Tibial nerve (tissue), 4 donors: ENCODE results near the gene TLCD2.

Experiments
- EP300 ChIP-seq, 2 donors: sonication (generic); formaldehyde crosslinking; IDR thresholded peaks; one replicate each; pipeline ENCODE4 v1.6.1; 2017; ENCODE audit warnings: antibody characterized with exemption in 2 of 2, mild to moderate bottlenecking in 1 of 2
- POLR2A ChIP-seq, 2 donors: fragments of 450-650 bp; IDR thresholded peaks; one replicate each; pipeline ENCODE4 v1.6.1; 2017; ENCODE audit warnings: antibody characterized with exemption in 2 of 2, mild to moderate bottlenecking in 2 of 2, moderate library complexity in 2 of 2
- TF ChIP-seq, protein P1 (sequence below), 5 experiments: fragments of 200-600 bp in 3 of 5; fragments of 450-650 bp in 2 of 5; sonication (generic) in 3 of 5; IDR thresholded peaks; one replicate each; pipeline ENCODE4 v1.5.1; 2016 to 2019; ENCODE audit warnings: antibody characterized with exemption in 5 of 5, mild to moderate bottlenecking in 3 of 5, moderate library complexity in 2 of 5

DNA sequence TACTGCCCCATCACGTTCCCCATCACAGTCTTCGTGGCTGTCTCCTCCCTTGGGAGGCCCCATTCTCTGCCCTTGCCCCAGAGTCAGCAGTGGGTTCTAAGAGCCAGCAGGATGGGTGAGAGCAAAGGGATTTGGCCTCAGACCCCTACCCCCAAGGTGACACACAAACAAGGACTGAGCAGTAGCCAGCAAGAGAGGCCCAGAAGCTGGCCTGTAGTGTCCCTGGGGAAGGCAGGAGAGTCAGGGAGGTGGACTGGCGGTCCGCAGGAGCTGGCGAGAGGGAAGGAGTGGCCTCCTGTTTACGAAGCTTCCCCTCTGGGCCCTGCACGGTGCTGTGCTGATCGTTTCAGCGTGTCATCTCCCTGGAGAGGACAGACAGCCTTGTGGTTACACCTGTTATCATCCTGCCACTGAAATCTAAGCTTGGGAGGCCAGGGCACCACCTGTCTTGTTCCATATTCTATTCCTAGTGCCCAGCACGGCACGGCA, 22.7 kb upstream of the TLCD2 start:
- TF ChIP-seq, protein P1, sequence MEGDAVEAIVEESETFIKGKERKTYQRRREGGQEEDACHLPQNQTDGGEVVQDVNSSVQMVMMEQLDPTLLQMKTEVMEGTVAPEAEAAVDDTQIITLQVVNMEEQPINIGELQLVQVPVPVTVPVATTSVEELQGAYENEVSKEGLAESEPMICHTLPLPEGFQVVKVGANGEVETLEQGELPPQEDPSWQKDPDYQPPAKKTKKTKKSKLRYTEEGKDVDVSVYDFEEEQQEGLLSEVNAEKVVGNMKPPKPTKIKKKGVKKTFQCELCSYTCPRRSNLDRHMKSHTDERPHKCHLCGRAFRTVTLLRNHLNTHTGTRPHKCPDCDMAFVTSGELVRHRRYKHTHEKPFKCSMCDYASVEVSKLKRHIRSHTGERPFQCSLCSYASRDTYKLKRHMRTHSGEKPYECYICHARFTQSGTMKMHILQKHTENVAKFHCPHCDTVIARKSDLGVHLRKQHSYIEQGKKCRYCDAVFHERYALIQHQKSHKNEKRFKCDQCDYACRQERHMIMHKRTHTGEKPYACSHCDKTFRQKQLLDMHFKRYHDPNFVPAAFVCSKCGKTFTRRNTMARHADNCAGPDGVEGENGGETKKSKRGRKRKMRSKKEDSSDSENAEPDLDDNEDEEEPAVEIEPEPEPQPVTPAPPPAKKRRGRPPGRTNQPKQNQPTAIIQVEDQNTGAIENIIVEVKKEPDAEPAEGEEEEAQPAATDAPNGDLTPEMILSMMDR (IDR thresholded peaks at IDR 0.05) = no peak
- TF ChIP-seq EP300 (IDR thresholded peaks at IDR 0.05) (no peak), POLR2A (IDR thresholded peaks at IDR 0.05) (no peak)
